IMR-90 (cell line): ENCODE measurements around the gene PARPBP.

Experiments
- BHLHE40 ChIP-seq: fragments of 150-350 bp; IDR thresholded peaks from 2 replicates; pipeline ENCODE4 v1.6.1; 2016; ENCODE audit warnings: mild to moderate bottlenecking, low read depth, low read length
- CEBPB ChIP-seq: IDR thresholded peaks from 2 replicates; pipeline ENCODE4 v1.6.1; 2012; ENCODE audit warnings: low read depth, low read length, improper control_type of control experiment
- POLR2A ChIP-seq: IDR thresholded peaks from 2 replicates; pipeline ENCODE4 v1.6.1; 2012; ENCODE audit warnings: mild to moderate bottlenecking, low read depth, low read length
- RAD21 ChIP-seq: IDR thresholded peaks from 2 replicates; pipeline ENCODE4 v1.6.1; 2012; ENCODE audit warnings: low read length, improper control_type of control experiment
- RCOR1 ChIP-seq: IDR thresholded peaks from 2 replicates; pipeline ENCODE4 v1.6.1; 2012; ENCODE audit warnings: mild to moderate bottlenecking, low read length, improper control_type of control experiment; ENCODE audit not compliant: insufficient replicate concordance
- TF ChIP-seq, protein P1 (sequence below): conservative IDR thresholded peaks from 2 replicates; pipeline ENCODE4 v1.5.1; 2012; ENCODE audit warnings: mild to moderate bottlenecking, low read depth, low read length, improper control_type of control experiment
- TF ChIP-seq, protein P2 (sequence below): fragments of 150-350 bp; IDR thresholded peaks from 2 replicates; pipeline ENCODE4 v1.6.1; 2016; ENCODE audit warnings: low read depth, mild to moderate bottlenecking, low read length, moderate library complexity, borderline replicate concordance

DNA sequence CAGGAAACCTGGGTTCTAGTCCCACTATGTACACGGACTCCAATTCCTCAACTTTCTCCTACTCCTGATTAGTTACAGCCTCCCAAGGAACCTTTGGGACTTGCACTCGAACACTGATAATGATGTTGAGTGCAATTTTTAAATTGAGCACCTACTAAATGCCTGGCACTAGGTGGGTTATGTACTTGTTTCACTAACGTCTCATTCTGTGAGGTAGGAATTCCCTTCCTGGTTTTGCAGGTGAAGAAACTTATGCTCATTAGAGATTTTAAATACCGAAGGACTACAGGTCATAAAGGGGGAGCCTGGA is 536 bp downstream of the PARPBP start:
- TF ChIP-seq RCOR1 = no peak
- TF ChIP-seq, protein P1, sequence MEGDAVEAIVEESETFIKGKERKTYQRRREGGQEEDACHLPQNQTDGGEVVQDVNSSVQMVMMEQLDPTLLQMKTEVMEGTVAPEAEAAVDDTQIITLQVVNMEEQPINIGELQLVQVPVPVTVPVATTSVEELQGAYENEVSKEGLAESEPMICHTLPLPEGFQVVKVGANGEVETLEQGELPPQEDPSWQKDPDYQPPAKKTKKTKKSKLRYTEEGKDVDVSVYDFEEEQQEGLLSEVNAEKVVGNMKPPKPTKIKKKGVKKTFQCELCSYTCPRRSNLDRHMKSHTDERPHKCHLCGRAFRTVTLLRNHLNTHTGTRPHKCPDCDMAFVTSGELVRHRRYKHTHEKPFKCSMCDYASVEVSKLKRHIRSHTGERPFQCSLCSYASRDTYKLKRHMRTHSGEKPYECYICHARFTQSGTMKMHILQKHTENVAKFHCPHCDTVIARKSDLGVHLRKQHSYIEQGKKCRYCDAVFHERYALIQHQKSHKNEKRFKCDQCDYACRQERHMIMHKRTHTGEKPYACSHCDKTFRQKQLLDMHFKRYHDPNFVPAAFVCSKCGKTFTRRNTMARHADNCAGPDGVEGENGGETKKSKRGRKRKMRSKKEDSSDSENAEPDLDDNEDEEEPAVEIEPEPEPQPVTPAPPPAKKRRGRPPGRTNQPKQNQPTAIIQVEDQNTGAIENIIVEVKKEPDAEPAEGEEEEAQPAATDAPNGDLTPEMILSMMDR = no peak
- TF ChIP-seq, protein P2, sequence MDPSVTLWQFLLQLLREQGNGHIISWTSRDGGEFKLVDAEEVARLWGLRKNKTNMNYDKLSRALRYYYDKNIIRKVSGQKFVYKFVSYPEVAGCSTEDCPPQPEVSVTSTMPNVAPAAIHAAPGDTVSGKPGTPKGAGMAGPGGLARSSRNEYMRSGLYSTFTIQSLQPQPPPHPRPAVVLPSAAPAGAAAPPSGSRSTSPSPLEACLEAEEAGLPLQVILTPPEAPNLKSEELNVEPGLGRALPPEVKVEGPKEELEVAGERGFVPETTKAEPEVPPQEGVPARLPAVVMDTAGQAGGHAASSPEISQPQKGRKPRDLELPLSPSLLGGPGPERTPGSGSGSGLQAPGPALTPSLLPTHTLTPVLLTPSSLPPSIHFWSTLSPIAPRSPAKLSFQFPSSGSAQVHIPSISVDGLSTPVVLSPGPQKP = no peak
- TF ChIP-seq CEBPB = no peak
- no peak for TF ChIP-seq BHLHE40
- TF ChIP-seq RAD21 = no peak
- TF ChIP-seq POLR2A = no peak
